Rectal smooth muscle tissue (tissue), 1 donor: Measurements from ENCODE around the gene NPFFR1.

Source experiments
- H3K27ac ChIP-seq: one replicate; pipeline ENCODE4 v1.7.0; 2013; ENCODE audit warnings: low read depth, low read length, inconsistent platforms
- H3K27me3 ChIP-seq: one replicate; pipeline ENCODE4 v1.7.0; 2013; ENCODE audit warnings: low read length; ENCODE audit not compliant: control insufficient read depth, insufficient read depth
- H3K36me3 ChIP-seq: one replicate; pipeline ENCODE4 v1.7.0; 2013; ENCODE audit warnings: low read length; ENCODE audit not compliant: control insufficient read depth, insufficient read depth
- H3K4me1 ChIP-seq: one replicate; pipeline ENCODE4 v1.7.0; 2013; ENCODE audit warnings: low read length; ENCODE audit not compliant: control insufficient read depth, insufficient read depth
- H3K4me3 ChIP-seq: one replicate; pipeline ENCODE4 v1.7.0; 2013; ENCODE audit warnings: low read length
- H3K9ac ChIP-seq: one replicate; pipeline ENCODE4 v1.7.0; 2013; ENCODE audit warnings: low read length

The NPFFR1 gene

DNA sequence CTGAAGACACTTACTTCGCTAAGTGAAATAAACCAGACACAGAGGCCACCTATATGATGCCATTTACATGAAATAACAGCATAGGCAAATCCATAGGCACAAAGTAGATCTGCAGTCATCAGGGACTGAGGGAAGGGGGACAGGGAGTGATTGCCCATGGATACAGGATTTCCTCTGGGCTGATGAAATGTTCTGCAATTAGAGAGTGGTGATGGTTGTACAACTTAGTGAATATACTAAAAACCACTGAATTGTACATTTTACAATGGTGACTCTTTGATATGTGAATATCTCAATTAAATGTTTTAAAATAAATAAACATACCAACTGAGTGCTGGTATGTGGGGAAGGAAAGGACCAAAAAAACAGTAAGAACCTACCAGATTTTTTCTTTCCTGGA, 70.9 kb downstream of the NPFFR1 start:
- H3K4me1 ChIP-seq = no peaks in the 10 kb centered on the region
- no peak overlapping the region for H3K4me3 ChIP-seq
- H3K36me3 ChIP-seq = peaks cover 12% of the 10 kb centered on the region
- H3K9ac ChIP-seq = no peak overlapping the region
- no peaks in the 10 kb centered on the region for H3K27me3 ChIP-seq
- no peak overlapping the region for H3K27ac ChIP-seq

DNA sequence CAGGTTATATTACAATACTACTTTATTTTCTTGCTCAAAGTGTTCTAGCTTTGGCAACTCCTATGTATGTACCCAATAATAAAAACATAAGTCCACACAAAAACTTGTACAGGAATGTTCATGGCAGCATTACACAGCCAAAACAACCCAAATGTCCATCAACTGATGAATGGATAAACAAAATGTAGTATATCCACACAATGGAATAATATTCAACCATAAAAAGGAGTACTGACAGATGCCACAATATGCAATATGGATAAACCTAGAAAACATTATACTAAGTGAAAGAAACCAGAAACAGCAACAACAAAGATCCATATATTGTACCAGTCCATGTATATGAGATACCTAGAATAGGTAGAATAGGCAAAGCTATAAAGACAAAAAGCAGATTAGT, 71.5 kb downstream of the NPFFR1 start:
- Histone ChIP-seq H3K27ac (no peak overlapping the region), H3K4me3 (no peak overlapping the region), H3K4me1 (no peaks in the 10 kb centered on the region), H3K9ac (no peak overlapping the region), H3K27me3 (no peaks in the 10 kb centered on the region), H3K36me3 (peaks cover 12% of the 10 kb centered on the region)

DNA sequence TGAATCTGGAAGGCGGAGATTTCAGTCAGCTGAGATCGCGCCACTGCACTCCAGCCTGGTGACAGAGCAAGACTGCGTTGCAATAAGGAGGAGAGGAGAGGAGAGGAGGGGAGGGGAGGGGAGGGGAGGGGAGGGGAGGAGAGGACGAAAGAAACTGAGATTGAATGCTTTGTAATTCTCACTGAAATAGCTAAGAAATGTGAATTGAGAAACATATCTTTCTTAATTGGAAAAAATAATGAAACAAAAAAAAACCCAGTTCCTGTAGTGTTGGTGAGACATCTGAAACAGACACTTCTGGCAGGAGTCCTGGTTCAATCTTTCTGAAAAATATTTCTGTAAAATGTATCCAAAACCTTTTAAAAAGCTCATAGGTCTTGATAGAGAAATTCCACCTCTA, 77.0 kb downstream of the NPFFR1 start:
- no peak overlapping the region for H3K9ac ChIP-seq

DNA sequence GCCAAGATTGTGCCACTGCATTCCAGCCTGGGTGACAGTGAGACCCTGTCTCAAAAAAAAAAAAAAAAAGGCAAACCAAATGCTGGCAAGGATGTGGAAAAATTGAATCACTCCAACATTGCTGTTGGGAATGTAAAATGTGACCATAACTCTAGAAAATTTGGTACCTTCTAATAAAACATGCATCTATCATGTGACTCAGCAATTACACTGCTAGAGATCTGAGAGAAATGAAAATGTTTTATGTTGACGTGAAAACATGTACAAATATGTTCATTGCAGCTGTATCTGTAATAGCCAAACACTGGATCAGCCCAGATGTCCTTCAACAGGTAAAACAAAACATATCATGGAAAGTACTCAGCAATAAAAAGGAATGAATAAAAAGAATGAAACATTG, 82.7 kb downstream of the NPFFR1 start:
- H3K27ac ChIP-seq = no peak overlapping the region
- H3K4me1 ChIP-seq = no peaks in the 10 kb centered on the region
- peaks cover 10% of the 10 kb centered on the region for H3K36me3 ChIP-seq
- no peak overlapping the region for H3K4me3 ChIP-seq
- H3K27me3 ChIP-seq = no peaks in the 10 kb centered on the region
- H3K9ac ChIP-seq = no peak overlapping the region

More for the DNA sequence above, 77.0 kb downstream of the NPFFR1 start:
- no peak overlapping the region for H3K27ac ChIP-seq
- no peaks in the 10 kb centered on the region for H3K4me1 ChIP-seq
- peaks cover 10% of the 10 kb centered on the region for H3K36me3 ChIP-seq
- H3K27me3 ChIP-seq = no peaks in the 10 kb centered on the region
- H3K4me3 ChIP-seq = no peak overlapping the region

DNA sequence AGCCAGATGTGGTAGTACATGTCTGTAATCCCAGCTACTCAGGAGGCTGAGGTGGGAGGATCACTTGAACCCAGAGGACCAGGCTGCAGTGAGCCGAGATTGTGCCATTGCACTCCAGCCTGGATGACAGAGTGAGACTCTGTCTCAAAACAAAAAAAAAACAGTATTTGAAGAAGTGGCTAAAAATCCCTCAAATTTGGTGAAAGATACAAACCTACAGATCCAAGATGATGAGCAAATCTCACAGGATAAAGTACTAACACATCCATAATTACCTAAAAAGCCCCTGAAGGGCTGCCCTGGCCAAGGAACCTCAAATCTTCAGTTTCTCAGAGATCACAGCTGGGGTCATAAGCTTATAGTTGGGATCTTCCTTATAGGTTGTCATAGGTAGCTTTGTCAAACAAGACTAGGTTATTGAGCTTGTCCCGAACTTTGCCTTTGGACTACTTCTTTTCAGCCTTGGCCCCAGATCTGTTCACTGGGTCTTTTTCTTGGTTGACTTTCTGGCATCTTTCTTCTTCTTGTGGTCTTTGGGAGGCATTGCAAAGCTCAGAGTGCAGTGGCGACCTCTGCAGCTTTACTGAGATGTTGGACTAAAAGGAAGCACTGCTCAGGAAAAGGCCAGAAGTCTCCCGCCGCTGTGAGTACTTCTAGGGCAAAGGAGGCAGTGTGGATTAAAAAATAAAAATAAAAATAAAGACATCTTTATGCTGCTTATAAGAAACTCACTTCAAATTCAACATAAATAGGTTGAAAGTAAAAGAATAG, 84.9 kb downstream of the NPFFR1 start:
- no peaks in the 10 kb centered on the region for H3K4me1 ChIP-seq
- H3K9ac ChIP-seq = no peak overlapping the region
- no peak overlapping the region for H3K4me3 ChIP-seq
- no peaks in the 10 kb centered on the region for H3K27me3 ChIP-seq
- H3K36me3 ChIP-seq = peaks cover 5% of the 10 kb centered on the region
- no peak overlapping the region for H3K27ac ChIP-seq
